ENCODE results near the gene ZSWIM4. TPM values are rescaled to one million over a fixed set of nuclear protein-coding genes. Genes with fewer than 3 reads are reported as not detected.

Gene ZSWIM4
- total RNA-seq, 6 experiments from 2014 or later, result 0.98 to 3.7 (median 1.7) TPM

GRCh38 chr19:13756210-13756609, 39.0 kb upstream of the ZSWIM4 start:
- Histone ChIP-seq H3K4me3 (no peak overlapping the region), H3K27ac (no peak overlapping the region), H3K27me3 (no peaks in the 10 kb centered on the region), H3K4me1 (no peaks in the 10 kb centered on the region), H3K9me3 (no peaks in the 10 kb centered on the region), H3K36me3 (peaks cover 16 to 83% (median 29%) of the 10 kb centered on the region in 4 donors)
- no peak for TF ChIP-seq CTCF (IDR thresholded peaks at IDR 0.05)
- TF ChIP-seq POLR2A (IDR thresholded peaks at IDR 0.05), result no peak
- no peak for DNase-seq
- intact Hi-C loops (cut with DNase I), result no loop called here
- no peak for ATAC-seq
- 93% methylated on average over 6 of the region's 9 CpGs for WGBS (ENCODE audit: insufficient coverage, low coverage, low lambda C conversion rate, missing lambda C conversion rate)

DNA sequence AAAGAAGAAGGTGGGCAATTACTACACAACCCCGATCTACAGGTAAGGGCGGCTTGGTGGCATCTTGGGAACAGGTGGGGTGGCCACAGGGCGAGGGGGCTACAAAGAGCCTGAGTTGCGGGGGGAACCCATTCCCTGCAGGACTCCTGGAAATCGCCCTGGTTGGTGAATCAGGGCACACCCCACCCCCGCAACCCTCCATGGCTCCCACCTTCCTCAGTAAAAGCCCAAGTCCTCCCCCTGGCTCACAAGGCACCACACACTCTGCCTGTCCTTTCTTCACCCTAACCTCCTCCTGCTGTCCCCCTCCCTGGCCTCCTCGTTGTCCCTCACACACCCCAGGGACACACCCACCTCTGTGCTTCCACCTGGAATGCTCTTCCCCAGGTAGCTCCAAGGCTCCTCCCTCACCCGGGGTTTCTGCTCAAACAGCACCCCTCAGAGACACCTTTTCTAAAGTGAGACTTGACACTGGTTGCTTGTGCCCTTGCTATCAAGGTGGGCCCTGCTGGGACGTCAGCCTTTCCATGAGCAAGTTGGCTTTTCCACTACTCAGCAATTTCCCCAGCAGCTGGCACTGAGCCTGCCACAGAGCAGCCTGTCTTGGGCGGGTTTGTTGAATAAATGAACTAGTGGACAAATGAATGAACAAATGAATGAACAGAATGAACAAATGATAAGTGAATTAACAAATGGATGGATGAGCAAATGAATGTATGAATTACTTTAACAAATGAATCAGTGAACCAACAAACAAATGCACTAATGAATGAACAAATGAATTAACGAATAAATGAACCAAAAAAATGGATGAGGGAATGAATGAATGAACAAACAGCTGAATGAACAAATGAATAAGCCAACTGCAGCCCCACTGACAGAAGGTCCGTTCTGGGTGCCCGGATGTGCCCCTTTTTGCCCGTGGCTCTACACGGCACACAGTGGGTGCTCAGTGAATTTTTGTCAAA, 37.2 kb upstream of the ZSWIM4 start:
- Histone ChIP-seq H3K9me3 (no peaks in the 10 kb centered on the region), H3K4me3 (no peak overlapping the region), H3K36me3 (peaks cover 16 to 70% (median 29%) of the 10 kb centered on the region in 4 donors), H3K27ac (no peak overlapping the region), H3K4me1 (no peaks in the 10 kb centered on the region), H3K27me3 (no peaks in the 10 kb centered on the region)
- ATAC-seq (no peak), DNase-seq (no peak)
- intact Hi-C loops (cut with DNase I), result no loop called here
- WGBS (ENCODE audit: insufficient coverage, low coverage, low lambda C conversion rate, missing lambda C conversion rate), result 66% methylated on average over 6 of the region's 15 CpGs
- no peak for TF ChIP-seq CTCF (IDR thresholded peaks at IDR 0.05)
- no peak for TF ChIP-seq POLR2A (IDR thresholded peaks at IDR 0.05)

DNA sequence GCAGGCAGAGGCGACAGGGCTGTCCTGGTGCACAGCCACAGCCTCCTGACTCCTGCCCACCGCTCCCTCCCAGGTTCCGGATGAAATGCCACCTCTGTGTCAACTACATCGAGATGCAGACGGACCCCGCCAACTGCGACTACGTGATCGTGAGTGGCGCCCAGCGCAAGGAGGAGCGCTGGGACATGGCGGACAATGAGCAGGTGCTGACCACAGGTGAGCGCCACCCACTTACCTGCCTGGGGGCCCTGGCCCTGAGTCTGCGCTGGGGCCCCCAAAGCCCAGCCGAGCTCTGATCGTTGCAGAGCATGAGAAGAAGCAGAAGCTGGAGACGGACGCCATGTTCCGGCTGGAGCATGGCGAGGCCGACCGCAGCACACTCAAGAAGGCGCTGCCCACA, 36.4 kb upstream of the ZSWIM4 start:
- DNase-seq (no peak), ATAC-seq (no peak)
- Histone ChIP-seq H3K27ac (no peak overlapping the region), H3K4me1 (no peaks in the 10 kb centered on the region), H3K36me3 (peaks cover 12 to 65% (median 29%) of the 10 kb centered on the region in 4 donors), H3K9me3 (no peaks in the 10 kb centered on the region), H3K4me3 (no peak overlapping the region), H3K27me3 (no peaks in the 10 kb centered on the region)
- intact Hi-C loops (cut with DNase I), result no loop called here
- TF ChIP-seq CTCF (IDR thresholded peaks at IDR 0.05) (no peak), POLR2A (IDR thresholded peaks at IDR 0.05) (no peak)
- no CpG with 5 or more reads among the region's 24 CpGs for WGBS (ENCODE audit: insufficient coverage, low coverage, low lambda C conversion rate, missing lambda C conversion rate)

- Histone ChIP-seq H3K4me1 (peaks cover 0 to 9% (median 4%) of the 10 kb centered on the region in 4 donors), H3K27ac (no peak overlapping the region), H3K9me3 (no peaks in the 10 kb centered on the region), H3K4me3 (no peak overlapping the region), H3K36me3 (peaks cover 4 to 40% (median 15%) of the 10 kb centered on the region in 4 donors), H3K27me3 (no peaks in the 10 kb centered on the region)
- DNase-seq (no peak), ATAC-seq (no peak)
- intact Hi-C loops (cut with DNase I), result no loop called here
- TF ChIP-seq CTCF (IDR thresholded peaks at IDR 0.05), result peak in 1 of 4 donors; percentile 4
- no peak for TF ChIP-seq POLR2A (IDR thresholded peaks at IDR 0.05)
- WGBS (ENCODE audit: insufficient coverage, low coverage, low lambda C conversion rate, missing lambda C conversion rate), result 82% methylated on average over 4 of the region's 8 CpGs
These were observed 33.8 kb upstream of the ZSWIM4 start for GRCh38 chr19:13761423-13761822.

Data from right lobe of liver (tissue), 6 donors.